IMR-90 (cell line): ENCODE results near the gene ACSM6. TPM values are rescaled to one million over a fixed set of nuclear protein-coding genes. Genes with fewer than 3 reads are reported as not detected.

ENCODE experiments used
- ATAC-seq: fragments of 200-7000 bp; cut with Tn5 transposase; 2 replicates; pipeline ENCODE4 v1.9.1; 2020; ENCODE audit warnings: low read depth, mild to moderate bottlenecking, moderate library complexity
- BruUV-seq: library from RNA; stranded (reverse); fragments of 400-500 nt; replicated peaks from 2 replicates; lab custom pipeline; 2021; lab: Mats Ljungman, UMichigan
- CTCF ChIA-PET: fragments of 300-600 bp; formaldehyde crosslinking; extraction: SDS; loops from one replicate; lab custom pipeline; 2021; ENCODE audit warnings: antibody characterized with exemption; lab: Yijun Ruan, JAX
- POLR2A ChIA-PET: fragments of 300-600 bp; sonication (Branson Sonifier 250); formaldehyde crosslinking; loops from one replicate; lab custom pipeline; 2022; ENCODE audit warnings: antibody characterized with exemption; ENCODE audit not compliant: unreplicated experiment; lab: Charles Lee
- DNase-seq: peaks from one replicate; pipeline ENCODE4 v3.0.0; 2013
- H2AFZ ChIP-seq: replicated peaks from 2 replicates; pipeline ENCODE3; 2013; ENCODE audit warnings: low read length, mild to moderate bottlenecking; ENCODE audit not compliant: poor library complexity
- H2AK5ac ChIP-seq: 2 replicates; pipeline ENCODE4 v1.6.1; 2013; ENCODE audit warnings: low read depth, low read length, inconsistent platforms
- H2AK9ac ChIP-seq: replicated peaks from 2 replicates; pipeline ENCODE3; 2013; ENCODE audit warnings: mild to moderate bottlenecking, low read depth, low read length, moderate library complexity; ENCODE audit not compliant: poor library complexity
- H2BK120ac ChIP-seq: 2 replicates; pipeline ENCODE4 v1.6.1; 2013; ENCODE audit warnings: low read depth, low read length, inconsistent platforms
- H2BK15ac ChIP-seq: 3 replicates; pipeline ENCODE4 v1.6.1; 2013; ENCODE audit warnings: low read depth, low read length, inconsistent platforms
- H2BK20ac ChIP-seq: 2 replicates; pipeline ENCODE4 v1.6.1; 2013; ENCODE audit warnings: low read depth, mild to moderate bottlenecking, inconsistent platforms, low read length, moderate library complexity
- H2BK5ac ChIP-seq: 2 replicates; pipeline ENCODE4 v1.6.1; 2013; ENCODE audit warnings: mild to moderate bottlenecking, low read depth, low read length, inconsistent platforms; ENCODE audit not compliant: poor library complexity, severe bottlenecking
- H3K14ac ChIP-seq: replicated peaks from 2 replicates; pipeline ENCODE4 v1.6.1; 2013; ENCODE audit warnings: low read depth, low read length, inconsistent platforms
- H3K18ac ChIP-seq: 2 replicates; pipeline ENCODE4 v1.6.1; 2013; ENCODE audit warnings: low read depth, low read length, control low read depth
- H3K23ac ChIP-seq: 2 replicates; pipeline ENCODE4 v1.6.1; 2013; ENCODE audit warnings: low read depth, low read length, inconsistent platforms
- H3K27ac ChIP-seq: 2 replicates; pipeline ENCODE4 v1.5.1; 2013; ENCODE audit warnings: mild to moderate bottlenecking, control low read depth, low read length; ENCODE audit not compliant: insufficient read depth
- H3K27me3 ChIP-seq: 2 replicates; pipeline ENCODE4 v1.6.1; 2013; ENCODE audit warnings: low read length; ENCODE audit not compliant: control insufficient read depth, insufficient read depth
- H3K36me3 ChIP-seq: 2 replicates; pipeline ENCODE4 v1.6.1; 2013; ENCODE audit warnings: low read length, mixed read lengths; ENCODE audit not compliant: control insufficient read depth, insufficient read depth
- H3K4ac ChIP-seq: 2 replicates; pipeline ENCODE4 v1.6.1; 2013; ENCODE audit warnings: low read depth, low read length, inconsistent platforms
- H3K4me1 ChIP-seq: 2 replicates; pipeline ENCODE4 v1.6.1; 2013; ENCODE audit warnings: low read length, mixed read lengths; ENCODE audit not compliant: control insufficient read depth, insufficient read depth
- H3K4me2 ChIP-seq: 2 replicates; pipeline ENCODE4 v1.6.1; 2013; ENCODE audit warnings: low read depth, mild to moderate bottlenecking, control low read depth, low read length, moderate library complexity
- H3K4me3 ChIP-seq: 2 replicates; pipeline ENCODE4 v1.5.1; 2013; ENCODE audit warnings: low read depth, mild to moderate bottlenecking, control low read depth, low read length, moderate library complexity; ENCODE audit not compliant: insufficient read depth
- H3K56ac ChIP-seq: 2 replicates; pipeline ENCODE4 v1.6.1; 2013; ENCODE audit warnings: low read length, inconsistent platforms; ENCODE audit not compliant: insufficient read depth; ENCODE audit errors: extremely low read depth
- H3K79me1 ChIP-seq, 2 experiments: 2 replicates each; pipeline ENCODE4 v1.6.1; 2013; ENCODE audit warnings: low read length in 2 of 2, inconsistent platforms in 1 of 2, low read depth in 1 of 2
- H3K9ac ChIP-seq: 2 replicates; pipeline ENCODE4 v1.6.1; 2013; ENCODE audit warnings: low read depth, low read length, control low read depth
- H3K9me1 ChIP-seq: 2 replicates; pipeline ENCODE4 v1.6.1; 2013; ENCODE audit warnings: low read length, inconsistent platforms; ENCODE audit not compliant: insufficient read depth
- H3K9me3 ChIP-seq: 2 replicates; pipeline ENCODE4 v1.6.1; 2013; ENCODE audit warnings: low read length; ENCODE audit not compliant: control insufficient read depth, insufficient read depth
- H4K20me1 ChIP-seq: 2 replicates; pipeline ENCODE4 v1.6.1; 2013; ENCODE audit warnings: low read length, inconsistent platforms; ENCODE audit not compliant: insufficient read depth
- H4K5ac ChIP-seq: 2 replicates; pipeline ENCODE4 v1.6.1; 2013; ENCODE audit warnings: mild to moderate bottlenecking, low read depth, low read length, control low read depth
- H4K8ac ChIP-seq, 2 experiments: 2 replicates each; pipeline ENCODE4 v1.6.1; 2013; ENCODE audit warnings: low read depth in 2 of 2, low read length in 2 of 2, control low read depth in 1 of 2, inconsistent platforms in 1 of 2
- H4K91ac ChIP-seq: 2 replicates; pipeline ENCODE4 v1.6.1; 2013; ENCODE audit warnings: low read depth, low read length, inconsistent platforms; ENCODE audit not compliant: insufficient read depth
- CHD1 ChIP-seq: IDR thresholded peaks from 2 replicates; pipeline ENCODE4 v1.6.1; 2012; ENCODE audit warnings: low read depth, low read length, improper control_type of control experiment
- NFE2L2 ChIP-seq: fragments of 150-350 bp; IDR thresholded peaks from 2 replicates; pipeline ENCODE4 v1.6.1; 2016; ENCODE audit warnings: low read depth, mild to moderate bottlenecking, low read length
- RCOR1 ChIP-seq: IDR thresholded peaks from 2 replicates; pipeline ENCODE4 v1.6.1; 2012; ENCODE audit warnings: mild to moderate bottlenecking, low read length, improper control_type of control experiment; ENCODE audit not compliant: insufficient replicate concordance
- WGBS, 2 experiments: methylation state at CpG; one replicate each; pipeline versions ENCODE4 v1.1.5 to v1.1.7; 2013; ENCODE audit warnings: missing lambda C conversion rate in 2 of 2; ENCODE audit not compliant: insufficient read length in 1 of 2; ENCODE audit errors: extremely low coverage in 2 of 2; 5-methylcytosine and 5-hydroxymethylcytosine counted together
- dilution Hi-C: fragments of 300-500 bp; cut with HindIII; formaldehyde crosslinking; loops from one replicate; pipeline ENCODE4 v1.14.3; 2018; ENCODE audit warnings: low sequenced_read_pairs; ENCODE audit not compliant: unreplicated experiment
- in situ Hi-C: fragments of 300-500 bp; cut with MboI; formaldehyde crosslinking; loops from 3 replicates; pipeline ENCODE4 v1.14.3; 2019; ENCODE audit warnings: low sequenced_read_pairs, inconsistent platforms, mixed read lengths
- intact Hi-C: fragments of 100-400 bp; cut with micrococcal nuclease; formaldehyde crosslinking; loops from 2 replicates; pipeline ENCODE4 v1.10.0; 2022
- polyA plus RNA-seq, 3 experiments: library from polyadenylated mRNA; depleted of rRNA; stranded (reverse); fragments of >200 nt; gene quantifications; 2 replicates each; pipeline ENCODE4 v1.2.3, GENCODE V29; 2012; ENCODE audit warnings: low replicate concordance in 1 of 3
- total RNA-seq: library from RNA; depleted of rRNA; stranded (reverse); fragments of >200 nt; gene quantifications from 2 replicates; pipeline ENCODE4 v1.2.3, GENCODE V29; 2012
- TF ChIP-seq, protein P1 (sequence below): fragments of 150-350 bp; IDR thresholded peaks from 2 replicates; pipeline ENCODE4 v1.6.1; 2017; ENCODE audit warnings: mild to moderate bottlenecking, antibody characterized with exemption, low read length, low read depth
- TF ChIP-seq, protein P2 (sequence below): conservative IDR thresholded peaks from 2 replicates; pipeline ENCODE4 v1.5.1; 2012; ENCODE audit warnings: mild to moderate bottlenecking, low read depth, low read length, improper control_type of control experiment

ACSM6 gene
- total and polyA plus RNA-seq, 2 of the 4 experiments (the other 2 are of a cell fraction), result not detected

- Histone ChIP-seq H2BK15ac (no peak overlapping the region), H4K8ac (no peak overlapping the region), H3K9me1 (no peaks in the 10 kb centered on the region), H3K14ac (no peak overlapping the region), H2BK5ac (no peak overlapping the region), H2BK20ac (no peak overlapping the region), H2AK9ac (no peak overlapping the region), H4K20me1 (no peaks in the 10 kb centered on the region), H2AK5ac (no peak overlapping the region), H3K9me3 (no peaks in the 10 kb centered on the region), H3K27me3 (no peaks in the 10 kb centered on the region), H3K9ac (no peak overlapping the region), H3K79me1 (no peaks in the 10 kb centered on the region), H3K56ac (no peak overlapping the region), H3K27ac (no peak overlapping the region), H4K91ac (no peak overlapping the region), H3K4me1 (no peaks in the 10 kb centered on the region), H3K4me2 (no peak overlapping the region), H4K5ac (no peak overlapping the region), H3K18ac (no peak overlapping the region), H3K36me3 (no peaks in the 10 kb centered on the region), H3K4ac (no peak overlapping the region), H3K4me3 (no peak overlapping the region), H2AFZ (no peak overlapping the region), H2BK120ac (no peak overlapping the region), H3K23ac (no peak overlapping the region)
- dilution Hi-C loops, result no loop called here
- TF ChIP-seq, protein P1, sequence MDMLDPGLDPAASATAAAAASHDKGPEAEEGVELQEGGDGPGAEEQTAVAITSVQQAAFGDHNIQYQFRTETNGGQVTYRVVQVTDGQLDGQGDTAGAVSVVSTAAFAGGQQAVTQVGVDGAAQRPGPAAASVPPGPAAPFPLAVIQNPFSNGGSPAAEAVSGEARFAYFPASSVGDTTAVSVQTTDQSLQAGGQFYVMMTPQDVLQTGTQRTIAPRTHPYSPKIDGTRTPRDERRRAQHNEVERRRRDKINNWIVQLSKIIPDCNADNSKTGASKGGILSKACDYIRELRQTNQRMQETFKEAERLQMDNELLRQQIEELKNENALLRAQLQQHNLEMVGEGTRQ, result no peak
- TF ChIP-seq RCOR1, result no peak
- TF ChIP-seq, protein P2, sequence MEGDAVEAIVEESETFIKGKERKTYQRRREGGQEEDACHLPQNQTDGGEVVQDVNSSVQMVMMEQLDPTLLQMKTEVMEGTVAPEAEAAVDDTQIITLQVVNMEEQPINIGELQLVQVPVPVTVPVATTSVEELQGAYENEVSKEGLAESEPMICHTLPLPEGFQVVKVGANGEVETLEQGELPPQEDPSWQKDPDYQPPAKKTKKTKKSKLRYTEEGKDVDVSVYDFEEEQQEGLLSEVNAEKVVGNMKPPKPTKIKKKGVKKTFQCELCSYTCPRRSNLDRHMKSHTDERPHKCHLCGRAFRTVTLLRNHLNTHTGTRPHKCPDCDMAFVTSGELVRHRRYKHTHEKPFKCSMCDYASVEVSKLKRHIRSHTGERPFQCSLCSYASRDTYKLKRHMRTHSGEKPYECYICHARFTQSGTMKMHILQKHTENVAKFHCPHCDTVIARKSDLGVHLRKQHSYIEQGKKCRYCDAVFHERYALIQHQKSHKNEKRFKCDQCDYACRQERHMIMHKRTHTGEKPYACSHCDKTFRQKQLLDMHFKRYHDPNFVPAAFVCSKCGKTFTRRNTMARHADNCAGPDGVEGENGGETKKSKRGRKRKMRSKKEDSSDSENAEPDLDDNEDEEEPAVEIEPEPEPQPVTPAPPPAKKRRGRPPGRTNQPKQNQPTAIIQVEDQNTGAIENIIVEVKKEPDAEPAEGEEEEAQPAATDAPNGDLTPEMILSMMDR, result no peak
- TF ChIP-seq CHD1, result no peak
- TF ChIP-seq NFE2L2, result no peak
- BruUV-seq, result no TSS peak
- ChIA-PET CTCF (interaction anchor here (1.1 kb wide), 1 partner anchor 8 kb away, joined by 3 read pairs; no protein-coding TSS in a partner anchor), POLR2A (no interaction called here)
- DNase-seq (no peak), ATAC-seq (no peak)
- in situ Hi-C loops, result no loop called here
- WGBS, 2 experiments, result no CpG with 5 or more reads among the region's 1 CpG
- intact Hi-C loops, result no loop called here
These were observed 21.2 kb upstream of the ACSM6 start for GRCh38 chr10:95172851-95173250.
